CD4-positive, alpha-beta T cell treated with Interleukin-15 for 4 hours (primary cell): ENCODE measurements around the gene SYNDIG1.

ENCODE experiments used
- DNase-seq: peaks from one replicate; pipeline ENCODE4 v3.0.0-alpha.2; 2020; ENCODE audit warnings: low spot score

Gene SYNDIG1

DNA sequence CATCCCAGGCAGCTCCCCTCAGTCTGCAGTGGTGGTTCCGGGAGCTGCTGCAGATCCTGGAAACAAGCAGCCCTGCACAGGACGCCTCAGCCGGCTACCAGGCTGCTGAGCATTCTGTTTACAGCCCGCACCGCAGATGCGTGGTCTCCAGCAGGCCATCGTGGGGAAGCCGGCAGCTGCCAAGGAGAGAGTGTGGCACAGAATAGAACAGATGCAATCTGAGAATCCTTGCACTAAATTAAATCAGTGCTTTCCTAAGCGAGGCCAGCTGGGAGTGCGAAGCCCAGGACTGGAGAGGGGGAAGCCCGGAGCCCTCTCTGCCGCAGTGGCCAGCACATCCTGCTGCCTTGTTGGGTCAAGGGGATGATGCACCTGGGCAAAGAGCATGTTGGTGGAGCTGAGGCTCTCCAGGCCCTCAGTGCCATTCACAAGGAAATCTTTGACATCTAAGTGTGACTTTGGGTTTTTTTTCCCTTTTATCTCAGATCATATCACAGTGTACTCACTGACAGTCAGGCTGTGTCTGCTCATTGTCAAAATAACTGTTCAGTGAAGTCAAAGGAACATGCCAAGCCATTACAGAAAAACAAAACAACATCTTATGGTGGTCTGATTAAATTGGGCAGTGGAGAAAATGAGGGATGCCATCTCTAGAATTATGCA lies 118.1 kb downstream of the SYNDIG1 start:
- no peak for DNase-seq

DNA sequence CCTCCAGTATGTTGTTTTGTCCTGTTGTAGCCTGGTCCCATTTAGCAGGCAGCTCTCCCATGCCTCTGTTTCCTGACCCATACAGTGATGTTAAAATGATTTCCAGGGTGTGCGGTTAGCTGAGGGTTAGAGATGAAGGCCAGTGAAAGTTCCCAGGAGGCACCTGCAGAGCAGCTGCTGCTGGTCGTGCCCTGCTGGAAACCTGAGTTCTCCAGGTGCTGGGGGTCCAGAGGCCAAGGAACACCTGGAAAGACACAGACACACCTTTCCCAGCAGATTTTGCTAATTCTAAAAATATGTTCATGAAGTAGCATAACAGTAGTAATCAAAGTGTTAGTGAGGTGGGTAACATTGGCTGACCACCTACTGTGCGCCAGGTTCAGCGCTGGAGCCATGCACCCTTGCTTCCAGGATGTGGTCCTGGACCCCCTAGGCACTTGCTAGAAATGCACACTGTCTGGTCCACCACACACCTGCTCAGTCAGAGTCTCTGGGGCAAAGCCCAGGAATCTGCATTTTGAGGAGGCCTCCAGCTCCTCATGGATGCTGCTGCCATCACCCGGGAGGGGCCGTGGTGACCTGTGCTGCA lies 118.7 kb downstream of the SYNDIG1 start:
- no peak for DNase-seq

DNA sequence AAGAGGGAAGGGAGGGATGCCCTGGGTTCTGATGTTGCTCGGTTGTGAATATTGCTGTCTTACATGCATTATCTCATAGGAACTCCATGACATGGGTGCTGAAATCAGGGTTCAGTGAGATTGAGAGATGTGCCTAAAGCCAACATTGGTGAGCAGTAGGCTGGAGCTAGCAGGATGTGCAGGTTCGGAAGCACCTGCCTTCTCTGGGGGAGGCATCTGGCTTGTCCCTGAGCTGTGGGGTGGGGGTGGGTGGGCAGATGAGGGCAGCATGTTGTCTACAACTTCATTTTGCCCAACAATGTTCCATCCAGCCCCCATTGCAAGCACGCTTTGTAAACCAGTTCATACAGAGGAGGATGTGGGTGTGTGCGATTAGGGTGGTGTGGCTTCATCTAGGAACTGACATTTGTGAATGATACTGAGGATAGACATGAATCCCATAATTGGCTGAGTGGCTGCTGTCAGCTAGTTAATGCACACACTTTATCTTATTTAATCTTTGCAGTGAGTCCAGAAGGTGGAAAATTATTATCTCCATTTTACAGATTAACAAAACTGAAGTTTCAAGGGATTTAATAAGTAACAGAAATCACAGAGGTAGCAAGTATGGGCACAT lies 119.4 kb downstream of the SYNDIG1 start:
- no peak for DNase-seq

- no peak for DNase-seq
Observed at GRCh38 chr20:24589381-24589780, 120.0 kb downstream of the SYNDIG1 start.

DNA sequence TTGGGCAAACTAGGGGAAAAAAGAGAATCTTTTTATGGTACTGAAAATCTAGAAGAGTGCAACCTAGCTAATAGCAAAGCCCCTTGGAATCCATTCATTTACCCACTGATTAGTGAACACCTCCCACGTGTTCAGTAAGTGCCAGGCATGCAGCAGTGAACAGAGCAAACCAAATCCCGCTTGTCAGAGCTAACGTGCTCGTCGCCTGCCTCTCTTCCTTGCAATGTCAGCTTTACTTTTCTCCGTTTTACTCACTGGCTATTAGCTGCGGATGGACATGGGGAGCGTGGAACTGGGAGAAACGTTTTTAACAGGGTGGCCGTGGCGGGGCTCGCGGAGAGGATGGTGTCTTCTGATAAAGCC lies 120.4 kb downstream of the SYNDIG1 start:
- no peak for DNase-seq

- no peak for DNase-seq
Observed at GRCh38 chr20:24590178-24590982, 121.0 kb downstream of the SYNDIG1 start.

DNA sequence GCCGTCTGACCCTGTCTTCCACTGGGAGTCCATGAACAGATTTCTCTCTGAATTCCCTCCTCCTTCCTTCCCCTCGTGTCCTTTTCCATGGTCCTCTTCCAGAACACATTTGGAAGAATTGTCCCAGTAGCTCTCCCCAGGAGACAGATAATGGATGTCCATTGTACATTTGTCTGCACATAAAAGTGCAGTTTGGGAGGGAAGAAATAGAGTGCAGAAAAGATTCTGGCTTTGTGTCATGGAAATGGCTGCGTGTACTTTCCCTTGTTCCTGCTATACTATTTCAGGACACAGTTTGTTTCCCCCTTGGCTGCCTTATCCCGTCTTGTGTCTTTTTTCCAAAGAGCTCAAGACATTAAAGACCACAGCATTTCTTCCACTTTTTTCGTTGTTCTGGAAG lies 127.6 kb downstream of the SYNDIG1 start:
- no peak for DNase-seq

- DNase-seq: no peak
Observed at GRCh38 chr20:24598346-24598745, 128.9 kb downstream of the SYNDIG1 start.

GRCh38 chr20:24598996-24599395 lies 129.6 kb downstream of the SYNDIG1 start:
- DNase-seq: no peak

GRCh38 chr20:24600012-24600411 lies 130.6 kb downstream of the SYNDIG1 start:
- DNase-seq: no peak

GRCh38 chr20:24603454-24603853 lies 134.0 kb downstream of the SYNDIG1 start:
- no peak for DNase-seq

DNA sequence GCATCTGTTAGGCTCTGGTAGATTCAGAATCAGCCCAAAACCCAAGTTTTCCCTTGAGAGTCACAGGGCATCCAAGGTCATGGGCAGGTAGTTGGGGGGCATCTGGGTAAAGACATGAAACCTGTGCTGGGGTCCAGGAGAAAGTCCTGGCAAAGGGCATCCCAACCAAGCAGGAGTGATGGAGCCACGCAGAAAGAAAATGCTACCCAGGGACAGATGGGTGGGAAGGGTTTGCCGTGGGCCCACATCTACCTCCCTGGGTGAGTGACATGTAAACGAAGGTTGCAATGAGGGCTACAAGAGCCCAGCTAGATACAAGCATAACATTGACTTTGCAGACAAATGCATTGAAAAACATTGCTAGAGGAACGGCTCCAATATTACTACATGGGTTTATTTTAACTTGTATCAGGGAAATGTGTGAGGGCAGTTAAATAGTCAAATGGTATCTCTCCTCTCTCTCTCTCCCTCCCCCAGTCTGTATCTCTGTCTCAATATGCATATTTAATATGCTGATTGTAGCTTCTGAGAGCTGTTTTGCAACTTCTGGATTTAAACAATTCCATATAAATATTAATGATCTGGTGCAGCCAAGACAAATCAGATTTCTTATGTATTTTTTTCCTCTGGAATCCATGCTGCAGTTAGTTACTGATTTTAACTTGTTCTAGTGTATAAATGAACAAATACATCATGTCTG lies 135.7 kb downstream of the SYNDIG1 start:
- no peak for DNase-seq

- no peak for DNase-seq
Observed at GRCh38 chr20:24605937-24606455, 136.6 kb downstream of the SYNDIG1 start.

GRCh38 chr20:24607402-24607801 lies 138.0 kb downstream of the SYNDIG1 start:
- DNase-seq: no peak

DNA sequence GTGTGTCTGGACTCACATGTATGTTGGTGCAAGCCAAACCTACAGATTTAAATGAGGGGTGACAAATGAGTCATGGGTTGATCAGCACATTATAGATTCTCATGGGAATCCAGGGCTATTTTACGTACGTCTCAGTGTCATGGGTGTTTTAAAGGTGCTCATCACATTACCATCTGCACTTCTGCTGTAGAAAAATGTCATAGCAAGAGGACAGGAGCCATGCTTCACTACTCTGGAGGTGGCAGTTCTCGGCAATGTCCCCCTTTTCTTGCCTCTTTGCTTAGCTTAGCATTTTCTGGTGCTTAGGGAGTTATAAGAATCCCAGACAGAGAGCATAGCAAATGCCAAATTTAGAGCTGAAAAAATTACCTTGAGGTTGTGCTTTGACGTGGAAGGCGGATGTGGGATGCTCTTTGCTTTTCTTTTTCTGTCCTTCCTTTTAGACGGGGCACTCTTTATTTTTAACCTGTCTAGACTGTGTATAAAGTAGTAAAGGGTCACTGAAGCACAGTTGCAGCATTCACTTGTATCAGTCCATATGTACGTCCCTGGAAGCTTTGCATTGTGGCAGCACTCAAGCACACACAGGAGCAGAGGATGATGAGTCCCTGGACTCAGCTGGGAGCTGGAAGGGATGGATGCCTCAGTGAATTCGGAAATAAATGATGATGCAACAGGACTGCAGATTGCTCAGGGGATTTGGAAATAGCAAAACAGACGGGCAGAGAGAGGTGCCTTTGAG lies 139.7 kb downstream of the SYNDIG1 start:
- no peak for DNase-seq

- DNase-seq: no peak
Observed at GRCh38 chr20:24609757-24610156, 140.3 kb downstream of the SYNDIG1 start.

- DNase-seq: no peak
Observed at GRCh38 chr20:24610341-24611115, 141.1 kb downstream of the SYNDIG1 start.

DNA sequence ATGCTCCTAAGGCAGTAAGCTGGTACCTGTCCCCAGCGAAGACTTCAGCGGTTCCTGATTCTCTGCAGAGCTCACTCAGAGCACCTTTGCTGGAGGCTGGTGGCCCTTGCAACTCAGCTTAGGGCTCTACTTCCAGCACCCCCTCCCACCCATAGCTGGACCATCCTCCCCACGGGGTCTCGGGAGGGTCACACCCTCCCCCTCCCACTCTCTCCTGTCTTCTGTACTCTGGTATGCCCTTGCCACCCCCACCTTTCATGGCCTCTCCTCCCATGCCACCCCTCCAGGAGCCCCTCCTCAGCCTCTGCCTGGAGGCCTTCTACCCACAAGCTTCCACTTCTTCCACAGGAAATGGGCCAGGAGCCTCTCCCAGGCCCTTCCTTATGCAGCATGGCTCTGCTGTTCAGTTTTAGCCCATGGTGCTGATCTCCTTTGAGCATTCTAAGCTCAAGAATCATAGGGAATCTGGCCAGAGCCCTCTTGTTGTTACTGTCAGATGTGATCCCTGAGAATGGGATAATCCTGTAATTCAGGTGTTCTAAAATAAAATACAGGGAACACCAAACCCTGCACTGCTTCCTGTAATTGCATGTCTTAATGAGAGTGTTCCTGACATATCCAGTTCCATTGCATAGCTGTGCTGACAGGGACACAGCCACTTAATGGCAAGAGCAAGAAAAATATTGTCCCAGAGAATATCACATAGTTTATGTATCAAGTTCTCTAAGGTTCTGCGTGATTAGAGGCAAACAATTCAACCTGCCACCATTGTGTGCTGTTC lies 142.1 kb downstream of the SYNDIG1 start:
- DNase-seq: no peak
